Pulmonary artery endothelial cell (primary cell): ENCODE data around the gene ARMC2. TPM values are rescaled to one million over a fixed set of nuclear protein-coding genes. Genes with fewer than 3 reads are reported as not detected.

Experiments
- DNase-seq: peaks from one replicate; pipeline ENCODE4 v3.0.0-alpha.2; 2011; ENCODE audit warnings: low read depth, low spot score
- total RNA-seq: library from RNA; depleted of rRNA; stranded (reverse); fragments of >200 nt; gene quantifications from 2 replicates; pipeline ENCODE4 v1.2.3, GENCODE V29; 2014

The ARMC2 gene
- total RNA-seq, 1 donor from 2014 or later = 1.1 TPM

GRCh38 chr6:108987156-108987555 lies 138.9 kb downstream of the ARMC2 start:
- no peak for DNase-seq

DNA sequence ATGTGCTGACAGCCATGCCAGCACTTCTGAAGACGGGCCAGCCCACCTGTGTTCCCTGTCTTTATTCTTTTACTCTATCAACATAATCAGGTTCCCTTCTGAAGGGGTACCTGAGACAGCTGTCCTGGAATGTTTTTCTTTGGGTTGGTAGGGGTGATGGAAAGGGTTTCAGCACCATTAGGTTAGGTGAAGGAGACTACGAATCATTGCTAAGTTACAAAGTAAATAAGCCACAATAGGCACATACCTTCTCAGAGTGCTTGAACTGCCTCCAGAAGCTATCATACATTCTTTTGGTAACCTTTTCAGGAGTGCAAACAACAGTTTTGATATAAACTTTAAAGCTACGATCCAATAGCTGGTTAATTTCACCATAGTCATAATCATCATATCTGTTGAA lies 140.1 kb downstream of the ARMC2 start:
- no peak for DNase-seq

- DNase-seq = no peak
Measured at GRCh38 chr6:108988765-108989164, 140.5 kb downstream of the ARMC2 start.

DNA sequence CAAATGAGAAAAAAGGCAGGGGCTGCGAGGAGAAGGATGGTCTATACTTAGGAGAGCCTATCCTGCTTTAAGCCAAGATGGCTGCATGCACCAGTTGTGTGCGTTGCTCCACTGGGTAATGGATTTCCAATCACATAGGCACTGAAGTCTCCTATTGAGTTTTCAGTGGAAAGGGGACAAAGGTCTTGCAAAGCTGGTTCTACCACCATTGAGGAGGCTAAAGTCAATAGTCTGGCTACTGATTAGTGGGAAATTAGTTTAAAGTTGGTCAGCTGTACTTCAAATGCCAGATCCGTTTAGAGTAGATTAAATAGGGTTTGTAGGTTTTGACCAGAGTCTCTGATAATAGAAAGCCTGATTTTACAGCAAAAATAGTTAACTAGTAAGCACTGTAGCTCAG lies 141.5 kb downstream of the ARMC2 start:
- DNase-seq = no peak

DNA sequence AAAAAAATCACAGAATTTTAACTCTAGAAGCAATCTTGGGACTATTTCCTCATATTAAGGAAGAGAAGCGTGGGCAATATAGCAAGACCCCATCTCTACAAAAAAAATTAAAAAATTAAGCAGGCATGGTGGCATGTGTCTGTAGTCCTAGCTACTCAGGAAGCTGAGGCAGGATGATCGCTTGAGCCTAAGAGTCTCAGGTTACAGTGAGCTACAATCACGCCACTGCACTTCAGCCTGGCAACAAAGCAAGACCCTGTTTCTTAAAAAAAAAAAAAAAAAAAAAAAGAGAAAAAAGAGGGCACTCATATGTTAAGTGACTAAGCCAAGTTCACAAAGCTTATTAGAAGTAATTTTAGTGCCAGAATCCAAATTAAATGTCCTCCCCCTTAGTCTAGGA lies 145.7 kb downstream of the ARMC2 start:
- DNase-seq = no peak

DNA sequence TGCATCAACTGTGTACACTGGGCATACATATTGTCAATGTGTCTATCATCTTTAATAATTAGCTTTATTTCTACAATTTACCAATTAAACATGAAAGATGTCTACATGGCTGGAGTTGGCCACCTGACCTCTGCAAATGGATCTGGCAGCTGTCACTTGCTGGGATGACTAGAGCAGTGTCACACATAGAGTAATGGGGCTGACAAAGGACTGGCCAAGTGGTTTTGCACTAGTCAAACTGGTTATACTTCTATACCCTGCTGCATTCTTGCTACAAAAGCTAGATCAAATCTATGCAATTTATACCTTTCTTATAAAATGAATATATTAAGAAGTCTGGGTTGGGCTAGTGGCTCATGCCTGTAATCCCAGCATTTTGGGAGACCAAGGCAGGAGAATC lies 147.1 kb downstream of the ARMC2 start:
- no peak for DNase-seq

DNA sequence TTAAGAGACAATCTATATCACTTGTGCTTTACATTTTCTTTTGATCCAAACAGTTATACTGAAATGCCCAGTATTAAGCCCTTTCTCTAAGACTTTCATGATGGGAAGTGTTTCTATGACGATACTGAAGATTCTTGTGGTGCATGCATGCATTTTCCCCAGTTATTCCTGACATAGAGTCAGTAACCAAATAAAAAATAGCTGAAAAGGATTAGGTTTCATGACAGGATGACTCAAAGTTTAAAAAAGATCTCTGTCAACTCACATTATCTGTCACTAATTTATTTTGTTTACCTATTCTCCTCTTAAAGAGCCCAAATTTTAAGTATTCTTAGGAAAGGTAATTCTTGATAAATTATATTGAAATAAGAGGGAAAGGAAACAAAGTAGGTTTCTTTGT lies 148.0 kb downstream of the ARMC2 start:
- DNase-seq = no peak

DNA sequence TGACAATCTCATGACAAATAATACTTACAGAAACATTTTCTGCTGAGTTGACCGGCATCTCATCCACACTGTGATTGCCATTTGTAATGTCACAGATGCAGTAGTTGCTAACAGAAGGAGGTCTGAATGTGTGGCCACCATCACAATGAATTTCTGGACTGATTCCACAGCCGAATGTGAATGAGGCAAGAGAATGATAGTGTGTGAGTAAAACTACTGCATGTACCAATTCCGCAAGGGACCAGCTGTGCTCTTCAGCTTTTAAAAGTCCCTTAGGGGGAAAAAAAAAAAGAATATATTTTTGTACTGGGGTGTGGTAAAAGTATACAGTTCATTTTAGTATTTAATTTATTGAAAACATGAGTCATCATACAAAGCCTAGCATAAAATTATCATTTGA lies 150.3 kb downstream of the ARMC2 start:
- no peak for DNase-seq

GRCh38 chr6:108999428-108999827 lies 151.2 kb downstream of the ARMC2 start:
- no peak for DNase-seq

DNA sequence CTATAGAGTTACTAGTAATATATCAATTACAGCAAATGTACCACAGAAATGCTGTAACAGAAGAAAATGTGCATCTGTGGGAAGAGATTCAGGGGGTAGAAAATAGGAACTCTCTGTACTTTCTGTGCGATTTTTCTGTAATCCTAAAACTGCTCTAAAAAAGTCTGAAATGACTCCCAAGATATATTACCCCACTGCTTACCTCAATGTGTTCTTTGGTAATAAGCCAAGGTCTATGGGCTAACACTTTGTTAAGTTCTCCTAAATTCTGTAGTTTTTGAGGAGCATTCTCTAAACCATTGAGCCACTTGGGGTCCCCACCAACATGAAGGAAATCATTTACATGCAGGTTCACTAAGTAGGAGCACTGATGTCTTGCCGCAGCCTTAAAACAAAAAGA lies 152.1 kb downstream of the ARMC2 start:
- no peak for DNase-seq

- no peak for DNase-seq
Measured at GRCh38 chr6:109001291-109001894, 153.2 kb downstream of the ARMC2 start.

- no peak for DNase-seq
Measured at GRCh38 chr6:109002051-109002697, 154.0 kb downstream of the ARMC2 start.

- DNase-seq = no peak
Measured at GRCh38 chr6:109002882-109003281, 154.7 kb downstream of the ARMC2 start.

GRCh38 chr6:109006818-109007217 lies 158.6 kb downstream of the ARMC2 start:
- DNase-seq = no peak

DNA sequence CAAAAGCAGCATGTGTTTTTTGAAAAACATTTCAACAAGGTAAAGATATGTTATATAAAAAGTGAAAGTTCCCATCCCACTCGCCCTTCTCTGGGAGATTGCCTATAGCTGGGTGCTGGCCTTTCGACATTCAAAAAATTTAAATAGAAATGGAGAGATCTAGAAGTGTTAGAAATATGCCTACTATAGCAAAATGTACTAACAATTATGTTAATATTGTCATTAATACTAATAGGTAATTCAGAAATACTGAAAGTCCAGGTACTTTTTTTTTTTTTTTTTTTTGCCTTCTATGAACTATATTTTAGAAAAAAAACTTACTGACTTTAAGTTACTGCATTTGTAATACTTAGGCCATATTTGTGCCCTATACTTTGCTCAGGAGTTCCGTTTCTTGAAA lies 159.3 kb downstream of the ARMC2 start:
- DNase-seq = no peak

DNA sequence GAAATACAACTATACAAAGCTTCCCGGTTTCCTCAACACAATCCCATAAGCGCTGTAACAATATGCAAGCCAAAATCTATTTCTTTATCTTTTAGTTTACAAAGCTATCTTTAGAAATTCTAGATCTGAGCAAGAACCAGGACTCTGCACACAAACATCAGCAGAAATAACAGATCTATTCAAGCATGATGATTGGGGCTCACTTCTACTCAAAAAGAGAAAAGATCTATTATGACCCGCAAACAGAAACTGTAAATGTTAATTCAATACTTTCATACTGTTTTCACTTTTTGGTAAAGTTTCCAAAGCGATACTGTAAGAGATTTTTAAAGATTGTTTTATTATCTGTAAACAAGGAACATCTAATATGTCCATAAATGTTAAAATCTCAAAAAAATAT lies 159.8 kb downstream of the ARMC2 start:
- no peak for DNase-seq

DNA sequence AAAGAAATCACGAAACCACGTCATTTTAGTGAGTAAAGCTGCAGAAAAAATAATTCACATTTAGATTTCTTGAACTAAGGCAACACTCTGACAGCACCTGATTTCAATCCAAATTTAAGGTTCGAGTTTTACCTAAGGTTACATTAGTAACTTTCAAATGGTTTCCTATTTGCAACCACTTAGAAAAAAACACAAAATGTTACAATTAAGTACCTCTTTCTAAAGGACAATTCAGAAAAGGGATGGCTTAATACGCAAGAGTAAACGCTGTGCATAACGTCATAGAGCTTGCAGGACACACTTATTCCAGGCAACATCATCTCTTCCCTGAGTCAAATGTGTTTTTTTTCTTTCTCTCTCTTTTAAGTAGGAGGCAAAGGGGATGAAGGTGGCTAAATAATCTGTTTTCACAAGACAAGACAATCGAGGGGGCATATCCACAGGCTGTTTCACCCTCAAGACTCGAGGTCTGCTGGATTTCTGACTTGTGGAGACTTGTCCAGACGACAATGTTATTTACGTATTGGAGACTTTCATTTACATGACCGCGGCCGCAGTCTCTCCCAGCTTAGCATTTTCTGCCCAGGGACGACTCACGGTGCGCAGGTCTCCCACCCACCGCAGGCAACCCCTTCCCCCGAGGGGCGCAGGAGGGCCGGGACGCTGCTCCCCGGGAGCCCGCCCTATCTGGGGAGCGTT lies 160.5 kb downstream of the ARMC2 start:
- no peak for DNase-seq

DNA sequence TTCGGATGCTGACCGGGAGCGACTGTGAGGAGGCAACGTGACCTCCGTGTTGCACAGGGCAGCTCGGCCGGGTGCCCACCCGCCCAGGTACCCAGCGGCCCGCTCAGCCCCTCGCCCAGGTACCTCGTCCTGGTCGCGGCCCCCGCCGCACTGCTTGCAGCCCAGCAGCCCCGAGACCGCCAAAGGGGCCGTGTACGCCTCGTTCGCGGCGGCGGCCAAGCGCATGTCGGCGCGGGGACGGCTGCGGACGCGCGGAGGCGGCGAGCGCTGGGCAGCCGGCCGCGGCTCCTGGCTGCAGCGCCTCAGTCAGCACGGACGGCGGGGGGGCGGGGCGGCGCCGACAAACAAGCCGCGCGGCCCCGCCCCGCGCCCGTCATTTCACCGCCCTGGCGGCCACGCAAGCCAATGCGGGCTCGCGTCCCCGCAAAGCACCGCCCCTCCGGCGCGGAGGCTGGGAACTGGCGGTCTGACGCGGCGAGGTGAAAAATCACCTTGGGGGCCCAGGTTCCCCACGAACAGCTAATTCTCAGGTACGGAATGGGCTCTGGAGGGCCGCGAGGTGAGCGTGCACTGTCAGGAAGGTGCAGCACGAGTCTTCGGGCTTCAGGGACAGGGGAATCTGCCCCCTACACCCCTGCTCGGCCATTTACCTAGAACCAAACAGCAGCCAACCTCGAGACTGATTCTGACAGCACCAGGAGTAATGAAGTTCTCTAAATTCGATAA lies 161.2 kb downstream of the ARMC2 start:
- DNase-seq = peak; percentile 58

DNA sequence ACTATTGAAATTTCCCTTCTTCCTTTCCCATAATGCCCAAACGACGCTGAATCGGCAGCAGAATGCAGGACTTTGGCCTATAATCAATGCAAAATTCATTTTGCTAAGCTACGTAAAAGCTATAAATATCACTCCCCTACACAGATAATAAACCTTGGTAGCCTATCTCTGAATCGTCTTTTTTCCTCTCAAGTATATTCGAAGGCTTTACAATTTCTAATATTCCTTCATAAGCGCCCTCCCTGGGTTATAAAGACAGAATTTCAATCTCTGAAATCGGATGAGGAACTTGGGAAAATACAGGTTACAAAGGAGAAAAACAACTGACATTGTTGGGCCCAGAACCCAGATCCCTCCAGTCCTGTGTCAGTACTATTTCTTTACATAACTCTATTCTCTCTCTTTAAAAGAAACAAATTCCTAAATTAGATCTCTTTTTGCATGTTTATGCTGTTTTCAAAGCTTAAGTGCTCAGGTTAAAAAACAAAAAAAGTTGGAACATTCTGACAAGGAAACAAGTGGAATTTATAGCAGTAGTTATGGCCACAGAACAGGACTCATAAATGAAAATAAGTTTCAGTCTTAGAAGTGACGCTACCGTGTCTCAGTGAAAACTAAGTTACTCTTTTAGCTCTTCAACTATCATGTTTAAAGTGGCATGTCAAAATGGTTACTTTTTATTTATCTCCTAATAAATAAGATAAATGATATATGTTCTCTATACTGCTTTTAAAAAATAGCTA lies 161.9 kb downstream of the ARMC2 start:
- no peak for DNase-seq

- DNase-seq = no peak
Measured at GRCh38 chr6:109010705-109011102, 162.5 kb downstream of the ARMC2 start.

GRCh38 chr6:109013656-109014305 lies 165.6 kb downstream of the ARMC2 start:
- DNase-seq = no peak
